Superior temporal gyrus (tissue), 1 donor: ENCODE results near the gene ARHGAP6.

Experiments
- DNase-seq: peaks from one replicate; pipeline ENCODE4 v3.0.0-alpha.2; 2016; ENCODE audit errors: extremely low spot score

Gene ARHGAP6

GRCh38 chrX:11665168-11666111 is at the start of gene ARHGAP6:
Gene ARHGAP6 (minus strand): TSS chrX:11665920. CDS start chrX:11664828, 1,092 bp downstream.
- no peak for DNase-seq

GRCh38 chrX:11704725-11705495 is 39.2 kb upstream of the ARHGAP6 start:
- DNase-seq: no peak

- no peak for DNase-seq
These were observed 38.1 kb upstream of the ARHGAP6 start for GRCh38 chrX:11703855-11704254.

GRCh38 chrX:11702965-11703631 is 37.4 kb upstream of the ARHGAP6 start:
- DNase-seq: no peak

- DNase-seq: no peak
These were observed 36.7 kb upstream of the ARHGAP6 start for GRCh38 chrX:11702420-11702819.

- DNase-seq: no peak
These were observed 33.0 kb upstream of the ARHGAP6 start for GRCh38 chrX:11698702-11699101.

GRCh38 chrX:11688201-11688600 is 22.5 kb upstream of the ARHGAP6 start:
- DNase-seq: no peak

GRCh38 chrX:11687157-11687556 is 21.4 kb upstream of the ARHGAP6 start:
- no peak for DNase-seq

- no peak for DNase-seq
These were observed 17.3 kb upstream of the ARHGAP6 start for GRCh38 chrX:11683057-11683456.

GRCh38 chrX:11678158-11678557 is 12.4 kb upstream of the ARHGAP6 start:
- no peak for DNase-seq

GRCh38 chrX:11672213-11672612 is 6.5 kb upstream of the ARHGAP6 start:
- DNase-seq: no peak

- no peak for DNase-seq
These were observed 4.6 kb upstream of the ARHGAP6 start for GRCh38 chrX:11670316-11670715.

GRCh38 chrX:11666952-11667685 is 1.4 kb upstream of the ARHGAP6 start:
- no peak for DNase-seq

- DNase-seq: no peak
These were observed 444 bp upstream of the ARHGAP6 start for GRCh38 chrX:11666164-11666563.

- DNase-seq: no peak
These were observed 1.2 kb downstream of the ARHGAP6 start for GRCh38 chrX:11664211-11665167.

GRCh38 chrX:11663875-11664210 is 1.9 kb downstream of the ARHGAP6 start:
- DNase-seq: no peak

- DNase-seq: no peak
These were observed 10.3 kb downstream of the ARHGAP6 start for GRCh38 chrX:11655282-11656015.

- DNase-seq: no peak
These were observed 16.8 kb downstream of the ARHGAP6 start for GRCh38 chrX:11648705-11649519.

GRCh38 chrX:11647138-11647537 is 18.6 kb downstream of the ARHGAP6 start:
- DNase-seq: no peak
